Panc1 (cell line): ENCODE data around the gene GPR42. TPM values are rescaled to one million over a fixed set of nuclear protein-coding genes. Genes with fewer than 3 reads are reported as not detected.

Experiments
- ATAC-seq: fragments of 200-7000 bp; cut with Tn5 transposase; 2 replicates; pipeline ENCODE4 v1.9.1; 2020; ENCODE audit warnings: mild to moderate bottlenecking, moderate library complexity
- BruUV-seq: library from RNA; stranded (reverse); fragments of 400-500 nt; replicated peaks from 2 replicates; lab custom pipeline; 2021; lab: Mats Ljungman, UMichigan
- CTCF ChIA-PET: fragments of 300-600 bp; sonication (Branson Sonifier 250); formaldehyde crosslinking; loops from one replicate; lab custom pipeline; 2022; ENCODE audit warnings: antibody characterized with exemption; lab: Charles Lee
- POLR2A ChIA-PET: fragments of 300-600 bp; sonication (Branson Sonifier 250); formaldehyde crosslinking; loops from one replicate; lab custom pipeline; 2022; ENCODE audit warnings: antibody characterized with exemption; lab: Charles Lee
- DNase-seq: peaks from one replicate; pipeline ENCODE4 v3.0.0-alpha.2; 2010; ENCODE audit warnings: low read depth, low spot score
- H3K27ac ChIP-seq: 2 replicates; pipeline ENCODE4 v1.5.1; 2011; ENCODE audit warnings: mild to moderate bottlenecking, low read length, inconsistent platforms
- H3K27me3 ChIP-seq: fragments of 200-500 bp; sonication (Bioruptor generic); 2 replicates; pipeline ENCODE4 v1.6.0; 2014; ENCODE audit warnings: low read length, inconsistent platforms; ENCODE audit not compliant: control insufficient read depth, insufficient read depth
- H3K36me3 ChIP-seq: fragments of 200-500 bp; sonication (Bioruptor generic); 2 replicates; pipeline ENCODE4 v1.5.1; 2014; ENCODE audit warnings: inconsistent platforms, mild to moderate bottlenecking, low read length, moderate library complexity; ENCODE audit not compliant: control insufficient read depth, insufficient read depth
- H3K4me1 ChIP-seq: 2 replicates; pipeline ENCODE4 v1.5.1; 2011; ENCODE audit warnings: inconsistent platforms, mild to moderate bottlenecking, low read length, moderate library complexity; ENCODE audit not compliant: control insufficient read depth, insufficient read depth
- H3K4me3 ChIP-seq, 2 experiments: 2 replicates each; pipeline ENCODE4 v1.5.1; 2011 to 2012; ENCODE audit warnings: low read depth in 2 of 2, low read length in 2 of 2, mild to moderate bottlenecking in 2 of 2, inconsistent platforms in 1 of 2, moderate library complexity in 1 of 2
- H3K9me3 ChIP-seq: fragments of 200-500 bp; sonication (Bioruptor generic); 2 replicates; pipeline ENCODE4 v1.5.1; 2014; ENCODE audit warnings: low read depth, mild to moderate bottlenecking, inconsistent platforms, low read length, moderate library complexity; ENCODE audit not compliant: control insufficient read depth, insufficient read depth
- CTCF ChIP-seq: fragments of 450-650 bp; IDR thresholded peaks from 2 replicates; pipeline ENCODE4 v1.5.1; 2017; ENCODE audit warnings: mild to moderate bottlenecking
- POLR2AphosphoS5 ChIP-seq: IDR thresholded peaks from 2 replicates; pipeline ENCODE4 v1.6.1; 2012; ENCODE audit warnings: mild to moderate bottlenecking, low read depth, low read length, moderate library complexity
- REST ChIP-seq, 2 experiments: IDR thresholded peaks; 2 replicates each; pipeline ENCODE4 v1.6.1; 2011 to 2012; ENCODE audit warnings: low read depth in 2 of 2, control low read depth in 1 of 2, low read length in 1 of 2, mild to moderate bottlenecking in 1 of 2, moderate library complexity in 1 of 2; ENCODE audit not compliant: insufficient read depth in 1 of 2
- SIN3A ChIP-seq: IDR thresholded peaks from 2 replicates; pipeline ENCODE4 v1.6.1; 2012; ENCODE audit warnings: low read depth, mild to moderate bottlenecking, low read length, moderate library complexity, borderline replicate concordance; ENCODE audit not compliant: insufficient read depth
- TCF7L2 ChIP-seq: IDR thresholded peaks from 2 replicates; pipeline ENCODE4 v1.6.1; 2011; ENCODE audit warnings: mild to moderate bottlenecking, low read depth, low read length, inconsistent platforms
- in situ Hi-C: cut with HindIII; loops from 2 replicates; pipeline ENCODE4 v1.10.0; 2016; ENCODE audit warnings: low sequenced_read_pairs, low pct_unique_long_range_greater_than_20kb
- intact Hi-C: fragments of 100-400 bp; cut with micrococcal nuclease; formaldehyde crosslinking; loops from one replicate; pipeline ENCODE4 v1.10.0; 2022; ENCODE audit not compliant: unreplicated experiment
- total RNA-seq: library from RNA; stranded (reverse); gene quantifications from one replicate; pipeline ENCODE4 v1.2.1, GENCODE V29; 2021; ENCODE audit not compliant: unreplicated experiment

Gene GPR42
- total RNA-seq, 1 experiment from 2014 or later: not detected

GRCh38 chr19:35348911-35349611 lies 21.8 kb upstream of the GPR42 start:
- peaks cover 4% of the 10 kb centered on the region; the same call in 1 of the 2 replicates for H3K27me3 ChIP-seq
- no peaks in the 10 kb centered on the region for H3K9me3 ChIP-seq
- no peak overlapping the region for H3K4me3 ChIP-seq
- in situ Hi-C loops: no loop called here
- CTCF ChIA-PET: no interaction called here
- DNase-seq (no peak), ATAC-seq (no peak)
- BruUV-seq: no TSS peak
- H3K36me3 ChIP-seq: no peaks in the 10 kb centered on the region
- no peak for TF ChIP-seq CTCF
- no peak for TF ChIP-seq POLR2AphosphoS5
- no peak for TF ChIP-seq REST (IDR thresholded peaks at IDR 0.05; ENCODE audit: insufficient read depth in 1 of 2, low read depth in 2 of 2, low read length in 1 of 2)
- TF ChIP-seq SIN3A: no peak
- no peak for TF ChIP-seq TCF7L2
- H3K4me1 ChIP-seq: no peaks in the 10 kb centered on the region
- POLR2A ChIA-PET: no interaction called here
- intact Hi-C loops: no loop called here
- H3K27ac ChIP-seq: no peak overlapping the region

- Histone ChIP-seq H3K36me3 (no peaks in the 10 kb centered on the region), H3K9me3 (no peaks in the 10 kb centered on the region), H3K4me1 (no peaks in the 10 kb centered on the region), H3K27ac (no peak overlapping the region), H3K4me3 (no peak overlapping the region), H3K27me3 (peaks cover 4% of the 10 kb centered on the region; the same call in 1 of the 2 replicates)
- DNase-seq: no peak
- CTCF ChIA-PET: no interaction called here
- TF ChIP-seq CTCF (no peak), POLR2AphosphoS5 (no peak), SIN3A (no peak), REST (IDR thresholded peaks at IDR 0.05; ENCODE audit: insufficient read depth in 1 of 2, low read depth in 2 of 2, low read length in 1 of 2) (no peak), TCF7L2 (no peak)
- intact Hi-C loops (loop anchor here (10.0 kb wide), 1 partner anchor 145 kb away; the partner anchor contains the start of gene KRTDAP), in situ Hi-C loops (no loop called here)
- no TSS peak for BruUV-seq
- no peak for ATAC-seq
- POLR2A ChIA-PET: no interaction called here
These were observed 21.0 kb upstream of the GPR42 start for GRCh38 chr19:35349614-35350521.
